Hepatocyte (in vitro differentiated cells): ENCODE measurements around the gene NOS1AP.

Experiments used
- EZH2 ChIP-seq: fragments of 200-600 bp; sonication (generic); IDR thresholded peaks from 2 replicates; pipeline ENCODE4 v1.6.1; 2016; ENCODE audit warnings: antibody characterized with exemption, mild to moderate bottlenecking, borderline replicate concordance
- TF ChIP-seq, protein P1 (sequence below): fragments of 200-600 bp; sonication (generic); IDR thresholded peaks from 2 replicates; pipeline ENCODE4 v1.5.1; 2016; ENCODE audit warnings: antibody characterized with exemption, mild to moderate bottlenecking; ENCODE audit not compliant: poor library complexity

DNA sequence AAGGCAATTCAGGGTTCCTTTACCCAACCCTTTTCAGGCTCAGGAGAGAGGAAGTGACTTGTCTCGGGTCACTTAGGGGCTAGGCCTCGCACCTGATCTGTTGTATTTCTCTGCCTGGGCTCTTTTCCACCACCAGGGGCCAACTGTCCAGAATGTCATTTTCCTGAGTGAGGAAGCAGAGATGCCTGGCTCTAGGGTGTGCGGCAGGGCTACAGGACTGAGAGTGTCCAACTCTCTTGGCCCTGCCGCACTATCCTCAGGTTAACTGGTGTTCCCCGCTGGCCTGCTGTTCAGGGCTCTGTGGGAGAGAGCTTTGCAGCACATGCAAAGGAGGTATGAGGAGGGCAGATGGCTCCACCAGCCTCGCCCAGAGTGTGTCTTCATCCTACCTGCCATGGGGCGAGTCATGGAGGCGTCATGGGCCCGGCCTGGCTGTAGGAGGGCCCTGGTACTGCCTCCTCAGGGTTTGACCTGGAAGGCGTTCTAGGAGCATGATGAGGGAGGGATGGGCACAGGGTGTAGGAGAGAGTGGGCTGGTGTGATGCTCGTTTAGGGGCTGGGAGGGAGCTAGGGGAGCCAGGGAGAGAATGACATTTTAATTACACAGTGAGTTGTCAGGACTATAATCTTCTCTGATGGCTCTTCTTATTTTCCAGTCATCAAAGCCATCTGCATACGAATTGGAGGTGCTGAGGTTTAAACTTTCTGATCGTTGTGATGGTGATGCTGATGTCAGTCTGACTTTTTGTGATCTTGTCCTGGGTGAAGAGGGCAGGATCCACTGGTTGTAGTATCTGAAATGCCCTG, 128.3 kb downstream of the NOS1AP start:
- TF ChIP-seq, protein P1, sequence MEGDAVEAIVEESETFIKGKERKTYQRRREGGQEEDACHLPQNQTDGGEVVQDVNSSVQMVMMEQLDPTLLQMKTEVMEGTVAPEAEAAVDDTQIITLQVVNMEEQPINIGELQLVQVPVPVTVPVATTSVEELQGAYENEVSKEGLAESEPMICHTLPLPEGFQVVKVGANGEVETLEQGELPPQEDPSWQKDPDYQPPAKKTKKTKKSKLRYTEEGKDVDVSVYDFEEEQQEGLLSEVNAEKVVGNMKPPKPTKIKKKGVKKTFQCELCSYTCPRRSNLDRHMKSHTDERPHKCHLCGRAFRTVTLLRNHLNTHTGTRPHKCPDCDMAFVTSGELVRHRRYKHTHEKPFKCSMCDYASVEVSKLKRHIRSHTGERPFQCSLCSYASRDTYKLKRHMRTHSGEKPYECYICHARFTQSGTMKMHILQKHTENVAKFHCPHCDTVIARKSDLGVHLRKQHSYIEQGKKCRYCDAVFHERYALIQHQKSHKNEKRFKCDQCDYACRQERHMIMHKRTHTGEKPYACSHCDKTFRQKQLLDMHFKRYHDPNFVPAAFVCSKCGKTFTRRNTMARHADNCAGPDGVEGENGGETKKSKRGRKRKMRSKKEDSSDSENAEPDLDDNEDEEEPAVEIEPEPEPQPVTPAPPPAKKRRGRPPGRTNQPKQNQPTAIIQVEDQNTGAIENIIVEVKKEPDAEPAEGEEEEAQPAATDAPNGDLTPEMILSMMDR = no peak
- no peak for TF ChIP-seq EZH2
